AG04450 (cell line): ENCODE measurements around the gene CNTF. TPM values are rescaled to one million over a fixed set of nuclear protein-coding genes. Genes with fewer than 3 reads are reported as not detected.

Experiments
- CTCF ChIA-PET: fragments of 300-600, 350-600 bp; formaldehyde crosslinking; extraction: SDS; loops from one replicate; lab custom pipeline; 2022; ENCODE audit warnings: antibody characterized with exemption, inconsistent platforms; lab: Charles Lee
- POLR2A ChIA-PET: fragments of 350-600 bp; formaldehyde crosslinking; extraction: SDS; loops from one replicate; lab custom pipeline; 2021; ENCODE audit warnings: antibody characterized with exemption, inconsistent platforms; lab: Yijun Ruan, JAX
- DNase-seq: peaks from one replicate; pipeline ENCODE4 v3.0.0-alpha.2; 2011; ENCODE audit warnings: low read depth, low spot score
- H3K27ac ChIP-seq: one replicate; pipeline ENCODE4 v1.5.1; 2012; ENCODE audit warnings: low read depth, low read length, control low read depth
- H3K27me3 ChIP-seq: one replicate; pipeline ENCODE4 v1.6.0; 2012; ENCODE audit warnings: low read length; ENCODE audit not compliant: control insufficient read depth, insufficient read depth
- H3K4me3 ChIP-seq: 2 replicates; pipeline ENCODE4 v1.5.1; 2011; ENCODE audit warnings: mild to moderate bottlenecking, low read depth, low read length, control low read depth
- H3K9me3 ChIP-seq: 2 replicates; pipeline ENCODE4 v1.5.1; 2012; ENCODE audit warnings: low read length; ENCODE audit not compliant: control insufficient read depth, insufficient read depth
- CTCF ChIP-seq: IDR thresholded peaks from 2 replicates; pipeline ENCODE4 v1.5.1; 2011; ENCODE audit warnings: low read depth, low read length, control low read depth, inconsistent platforms
- polyA plus RNA-seq: library from polyadenylated mRNA; depleted of rRNA; stranded (reverse); fragments of >200 nt; gene quantifications from 2 replicates; pipeline ENCODE4 v1.2.3, GENCODE V29; 2011

The CNTF gene
- polyA plus RNA-seq, 1 experiment: 1.1 TPM

GRCh38 chr11:58641803-58642581 lies 19.5 kb downstream of the CNTF start:
- TF ChIP-seq CTCF: no peak
- ChIA-PET POLR2A (no interaction called here), CTCF (interaction anchor here (1.3 kb wide), 1 partner anchor 12 kb away, joined by 4 read pairs; no protein-coding TSS in a partner anchor)

GRCh38 chr11:58645854-58646253 lies 23.4 kb downstream of the CNTF start:
- no peak for DNase-seq
- ChIA-PET POLR2A (no interaction called here), CTCF (interaction anchor here (1.5 kb wide), 1 partner anchor 16 kb away, joined by 8 read pairs; no protein-coding TSS in a partner anchor)
- Histone ChIP-seq H3K27ac (no peak overlapping the region), H3K27me3 (peaks cover 2% of the 10 kb centered on the region), H3K9me3 (peaks cover 7% of the 10 kb centered on the region; the same call in 1 of the 2 replicates), H3K4me3 (no peak overlapping the region)
- TF ChIP-seq CTCF: no peak

More at GRCh38 chr11:58641803-58642581, 19.5 kb downstream of the CNTF start:
- Histone ChIP-seq H3K9me3 (peaks cover 7% of the 10 kb centered on the region; the same call in 1 of the 2 replicates), H3K27ac (no peak overlapping the region), H3K4me3 (no peak overlapping the region), H3K27me3 (peaks cover 4% of the 10 kb centered on the region)
- no peak for DNase-seq

DNA sequence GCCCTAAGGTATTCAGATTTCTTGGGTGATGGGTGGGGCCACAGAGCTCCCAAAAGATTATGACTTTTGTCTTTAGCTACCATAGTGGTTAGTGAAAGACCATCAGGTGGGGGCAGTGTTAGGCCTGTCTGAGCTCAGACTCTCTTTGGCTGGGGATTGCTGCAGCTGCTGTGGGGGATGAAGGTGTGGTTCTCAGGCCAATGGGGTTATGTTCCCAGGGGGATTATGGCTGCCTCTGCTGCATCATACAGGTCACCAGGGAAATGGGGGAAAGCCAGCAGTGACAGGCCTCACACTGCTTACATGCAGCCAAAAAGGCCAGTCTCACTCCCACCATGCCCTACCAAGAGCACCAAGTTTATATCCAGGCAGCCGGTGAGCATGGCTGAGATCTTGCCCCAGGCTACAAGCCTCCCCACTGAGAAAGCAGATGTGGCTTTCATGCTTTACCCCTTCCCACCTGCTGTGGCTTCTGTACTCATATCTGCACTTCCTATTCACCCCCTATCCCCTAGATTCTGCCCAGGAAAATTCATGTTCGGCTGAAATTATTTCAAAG lies 24.8 kb downstream of the CNTF start:
- CTCF ChIA-PET: interaction anchor here (1.5 kb wide), 1 partner anchor 18 kb away, joined by 8 read pairs; no protein-coding TSS in a partner anchor
- POLR2A ChIA-PET: no interaction called here
- no peak overlapping the region for H3K27ac ChIP-seq
- H3K4me3 ChIP-seq: no peak overlapping the region
- DNase-seq: no peak
- no peaks in the 10 kb centered on the region for H3K27me3 ChIP-seq
- H3K9me3 ChIP-seq: peaks cover 7% of the 10 kb centered on the region; the same call in 1 of the 2 replicates
- TF ChIP-seq CTCF: no peak

DNA sequence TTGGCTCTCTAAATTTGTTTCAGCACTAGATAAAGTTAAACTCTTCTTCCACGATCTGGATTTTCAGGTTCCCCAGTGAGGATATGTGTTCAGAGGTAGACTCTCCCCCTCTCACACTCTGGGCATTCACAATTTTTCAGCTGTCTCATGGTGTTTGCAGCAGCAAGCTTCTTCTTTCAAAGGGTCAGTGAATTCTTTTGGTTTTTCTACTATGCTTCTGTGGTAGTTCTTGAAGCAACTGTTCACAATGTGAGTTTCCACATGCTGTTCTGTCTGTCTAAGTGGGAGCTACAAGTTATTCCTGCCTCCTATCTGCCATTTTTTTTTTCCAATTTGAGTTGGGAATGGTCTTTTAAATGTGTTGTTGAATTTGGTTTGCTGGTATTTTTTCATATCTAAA lies 25.4 kb downstream of the CNTF start:
- Histone ChIP-seq H3K9me3 (peaks cover 7% of the 10 kb centered on the region; the same call in 1 of the 2 replicates), H3K4me3 (no peak overlapping the region), H3K27ac (no peak overlapping the region), H3K27me3 (no peaks in the 10 kb centered on the region)
- ChIA-PET CTCF (interaction anchor here (0.6 to 1.3 kb wide), 2 partner anchors 18 to 71 kb away, joined by 3 to 4 read pairs; no protein-coding TSS in a partner anchor), POLR2A (no interaction called here)
- no peak for DNase-seq
- TF ChIP-seq CTCF: no peak

GRCh38 chr11:58649623-58650022 lies 27.2 kb downstream of the CNTF start:
- POLR2A ChIA-PET: no interaction called here
- peaks cover 7% of the 10 kb centered on the region; the same call in 1 of the 2 replicates for H3K9me3 ChIP-seq
- TF ChIP-seq CTCF: no peak
- CTCF ChIA-PET: interaction anchor here (0.8 to 1.4 kb wide), 3 partner anchors 17 to 81 kb away, joined by 3 read pairs; no protein-coding TSS in a partner anchor
- no peak overlapping the region for H3K27ac ChIP-seq
- no peak overlapping the region for H3K4me3 ChIP-seq
- H3K27me3 ChIP-seq: no peaks in the 10 kb centered on the region
- DNase-seq: no peak
